OCI-LY7 (cell line): ENCODE data around the gene RNASEL.

Experiments
- EZH2phosphoT487 ChIP-seq: fragments of 200-600 bp; sonication (generic); IDR thresholded peaks from 2 replicates; pipeline ENCODE4 v1.6.1; 2018; ENCODE audit warnings: low read depth, borderline replicate concordance, mild to moderate bottlenecking, mixed run types, antibody characterized with exemption, low read length, moderate library complexity, mixed read lengths
- TF ChIP-seq, protein P1 (sequence below): fragments of 200-600 bp; sonication (generic); conservative IDR thresholded peaks from 2 replicates; pipeline ENCODE4 v1.5.1; 2014; ENCODE audit warnings: mild to moderate bottlenecking, antibody characterized with exemption, low read length, moderate library complexity, mixed read lengths

DNA sequence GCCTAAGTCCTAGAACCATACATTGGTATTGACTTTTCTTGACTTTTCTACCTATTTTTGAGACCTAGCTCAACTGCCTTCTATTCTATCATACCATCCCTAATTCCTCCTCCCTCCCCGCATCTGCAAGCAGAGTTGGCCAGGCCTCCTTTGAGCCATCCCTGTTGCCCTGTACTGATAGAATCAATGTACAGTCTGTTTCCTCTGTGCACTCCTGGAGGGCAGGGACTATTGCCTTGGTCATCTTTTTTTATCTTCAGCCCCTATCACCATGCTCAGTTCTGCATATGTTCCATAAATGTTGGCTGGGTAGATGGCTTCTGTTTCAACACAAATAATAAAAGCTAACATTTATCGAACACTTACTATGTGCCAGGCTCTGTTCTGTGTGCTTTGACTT is 19.2 kb upstream of the RNASEL start:
- TF ChIP-seq, protein P1, sequence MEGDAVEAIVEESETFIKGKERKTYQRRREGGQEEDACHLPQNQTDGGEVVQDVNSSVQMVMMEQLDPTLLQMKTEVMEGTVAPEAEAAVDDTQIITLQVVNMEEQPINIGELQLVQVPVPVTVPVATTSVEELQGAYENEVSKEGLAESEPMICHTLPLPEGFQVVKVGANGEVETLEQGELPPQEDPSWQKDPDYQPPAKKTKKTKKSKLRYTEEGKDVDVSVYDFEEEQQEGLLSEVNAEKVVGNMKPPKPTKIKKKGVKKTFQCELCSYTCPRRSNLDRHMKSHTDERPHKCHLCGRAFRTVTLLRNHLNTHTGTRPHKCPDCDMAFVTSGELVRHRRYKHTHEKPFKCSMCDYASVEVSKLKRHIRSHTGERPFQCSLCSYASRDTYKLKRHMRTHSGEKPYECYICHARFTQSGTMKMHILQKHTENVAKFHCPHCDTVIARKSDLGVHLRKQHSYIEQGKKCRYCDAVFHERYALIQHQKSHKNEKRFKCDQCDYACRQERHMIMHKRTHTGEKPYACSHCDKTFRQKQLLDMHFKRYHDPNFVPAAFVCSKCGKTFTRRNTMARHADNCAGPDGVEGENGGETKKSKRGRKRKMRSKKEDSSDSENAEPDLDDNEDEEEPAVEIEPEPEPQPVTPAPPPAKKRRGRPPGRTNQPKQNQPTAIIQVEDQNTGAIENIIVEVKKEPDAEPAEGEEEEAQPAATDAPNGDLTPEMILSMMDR: no peak
- TF ChIP-seq EZH2phosphoT487: no peak
